Forelimb muscle (tissue), 1 donor: ENCODE data around the gene RERE. TPM values are rescaled to one million over a fixed set of nuclear protein-coding genes. Genes with fewer than 3 reads are reported as not detected.
"Not testable (repeated sequence)": the region's sequence is repeated elsewhere in the genome, so short reads cannot be mapped to it uniquely, and the experiment has no call there.

Experiments used
- DNase-seq: peaks from one replicate; pipeline ENCODE4 v3.0.0-alpha.2; 2013; ENCODE audit warnings: low read depth
- polyA plus RNA-seq: library from polyadenylated mRNA; unstranded; fragments of 120-200 nt; gene quantifications from one replicate; pipeline ENCODE4 v1.2.1, GENCODE V29; 2013; ENCODE audit not compliant: insufficient read length

The RERE gene
- polyA plus RNA-seq, 1 donor, result 72.2 TPM

GRCh38 chr1:8384088-8384487 is 433.4 kb downstream of the RERE start:
- DNase-seq, result no peak

DNA sequence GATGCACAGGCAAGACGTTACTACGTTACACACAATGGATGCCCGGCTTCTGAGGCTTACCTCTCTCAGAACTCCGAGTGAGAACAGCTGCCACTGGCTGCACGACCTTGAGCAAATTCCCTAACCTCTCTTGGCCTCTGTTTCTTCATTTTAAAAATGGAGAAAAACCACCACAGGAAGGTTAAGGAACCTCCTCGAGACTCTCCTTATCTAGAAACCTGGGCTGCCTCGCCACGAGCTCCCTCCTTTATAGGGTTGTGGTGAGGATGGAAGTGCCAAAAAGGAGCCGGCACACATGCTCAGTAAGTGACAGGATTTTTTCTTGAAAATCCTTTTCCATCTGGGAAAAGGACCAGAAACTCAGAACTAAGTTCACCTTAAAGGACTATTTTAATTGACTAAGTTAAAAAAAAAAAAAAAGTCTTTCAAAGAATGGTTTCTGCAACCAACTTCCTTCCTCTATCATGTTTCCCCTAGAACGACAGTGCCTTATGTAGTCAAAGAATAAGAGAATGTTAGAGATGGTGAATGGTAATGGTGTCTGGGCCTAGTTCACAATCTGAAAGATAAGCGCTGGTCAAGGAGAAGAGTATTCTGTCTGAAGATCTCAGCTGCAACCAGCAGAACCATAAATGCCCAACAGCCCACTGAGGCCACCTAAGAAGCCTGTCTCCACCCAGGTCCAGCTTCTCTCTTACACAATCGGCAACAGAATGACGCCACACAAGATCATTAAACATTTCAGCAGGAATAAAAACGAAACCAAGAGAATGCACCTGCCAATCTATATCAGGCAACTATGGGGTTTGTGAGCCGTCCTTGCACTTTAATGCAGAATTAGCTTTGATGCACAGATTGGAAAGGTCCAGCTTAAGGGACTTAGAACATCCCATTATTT is 434.6 kb downstream of the RERE start:
- no peak for DNase-seq

DNA sequence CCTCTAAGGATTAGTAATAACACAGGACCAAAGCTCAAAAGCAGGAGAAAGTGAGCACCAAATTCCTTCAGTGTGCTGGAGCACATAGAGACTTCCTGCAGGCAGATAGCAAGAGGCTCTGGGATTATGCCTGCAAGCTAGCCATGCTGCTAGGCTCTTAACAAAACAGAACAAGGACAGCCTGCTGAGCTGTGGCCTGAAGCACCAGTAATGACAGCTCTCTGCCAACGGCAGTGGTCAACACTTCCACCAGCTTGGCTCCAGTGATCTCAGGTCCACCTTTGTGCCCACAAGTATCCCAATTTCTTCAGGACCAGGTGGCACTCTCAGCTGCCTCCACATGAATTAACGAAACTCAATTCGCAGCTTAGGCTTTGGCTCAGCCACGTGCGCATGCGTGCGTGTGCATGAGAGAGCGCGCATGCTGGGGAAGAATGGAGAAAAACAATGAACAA is 435.4 kb downstream of the RERE start:
- no peak for DNase-seq

- no peak for DNase-seq
Measured at GRCh38 chr1:8381618-8382017, 435.8 kb downstream of the RERE start.

DNA sequence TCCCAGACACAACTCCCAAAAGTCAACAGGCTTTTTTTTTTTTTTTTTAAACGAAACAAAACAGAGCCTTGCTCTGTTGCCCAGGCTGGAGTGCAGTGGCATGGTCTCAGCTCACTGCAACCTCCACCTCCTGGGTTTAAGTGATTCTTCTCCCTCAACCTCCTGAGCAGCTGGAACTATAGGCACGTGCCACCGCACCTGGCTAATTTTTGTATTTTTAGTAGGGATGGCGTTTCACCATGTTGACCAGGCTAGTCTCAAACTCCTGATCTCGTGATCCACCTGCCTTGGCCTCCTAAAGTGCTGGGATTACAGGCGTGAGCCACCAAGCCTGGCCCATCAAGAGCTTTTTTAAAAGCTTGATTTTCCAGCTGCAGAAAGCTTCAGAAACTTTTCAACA is 437.1 kb downstream of the RERE start:
- DNase-seq, result not testable (repeated sequence)

DNA sequence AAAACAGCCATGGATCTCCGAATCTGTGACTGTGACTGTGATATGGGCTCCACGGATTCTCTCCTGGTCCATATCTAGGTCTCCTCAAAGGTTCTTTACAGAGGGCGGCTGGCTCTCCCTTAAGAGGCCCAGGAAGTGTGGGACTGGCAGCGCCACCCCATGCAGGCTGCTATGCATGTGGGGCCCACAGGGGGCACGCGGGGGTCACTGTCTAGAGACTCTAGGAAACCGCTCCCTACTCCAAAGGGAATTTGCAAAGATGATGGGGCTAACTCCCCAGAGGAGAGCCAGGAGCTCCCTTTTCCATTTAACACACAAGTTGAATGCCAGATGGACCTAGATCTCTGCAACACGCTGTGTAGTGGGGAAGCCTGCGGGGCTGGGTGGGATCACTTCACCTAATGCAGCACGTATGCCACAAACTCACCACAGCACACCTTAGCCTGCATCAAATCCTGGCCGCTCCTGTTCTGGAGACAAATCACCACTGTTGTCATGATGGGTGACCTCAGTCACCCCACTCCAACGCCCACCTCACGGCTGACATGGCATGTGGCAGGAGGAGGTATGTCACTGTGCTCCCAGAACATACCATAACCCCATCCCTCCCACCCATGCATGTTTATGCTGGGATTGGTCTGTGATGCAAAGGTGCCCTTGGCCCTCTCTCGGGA is 437.8 kb downstream of the RERE start:
- DNase-seq, result no peak

DNA sequence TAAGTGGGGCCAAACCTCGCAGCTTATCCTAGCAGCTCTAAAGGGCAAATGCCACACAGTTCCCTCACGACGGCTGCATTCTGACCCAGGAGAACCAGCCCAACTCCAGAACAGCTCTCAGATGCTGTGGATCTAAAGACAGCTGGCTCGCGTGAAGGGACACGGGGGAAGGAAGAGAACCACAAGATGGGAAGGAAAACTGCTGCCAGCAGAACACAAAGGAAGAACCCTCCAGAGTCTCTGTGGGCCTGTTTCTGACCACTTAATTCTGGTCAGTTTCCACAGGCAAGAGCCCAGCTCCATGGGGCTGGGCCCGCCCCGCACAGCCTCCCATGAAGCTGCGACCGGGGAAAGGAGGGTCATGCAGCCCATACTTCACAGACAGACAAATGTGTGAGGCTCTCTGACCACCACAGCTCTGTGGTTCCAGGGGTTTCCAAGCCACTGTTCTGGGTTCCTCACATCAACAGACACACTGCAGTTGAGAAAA is 438.4 kb downstream of the RERE start:
- DNase-seq, result no peak

GRCh38 chr1:8378178-8378577 is 439.3 kb downstream of the RERE start:
- DNase-seq, result no peak

DNA sequence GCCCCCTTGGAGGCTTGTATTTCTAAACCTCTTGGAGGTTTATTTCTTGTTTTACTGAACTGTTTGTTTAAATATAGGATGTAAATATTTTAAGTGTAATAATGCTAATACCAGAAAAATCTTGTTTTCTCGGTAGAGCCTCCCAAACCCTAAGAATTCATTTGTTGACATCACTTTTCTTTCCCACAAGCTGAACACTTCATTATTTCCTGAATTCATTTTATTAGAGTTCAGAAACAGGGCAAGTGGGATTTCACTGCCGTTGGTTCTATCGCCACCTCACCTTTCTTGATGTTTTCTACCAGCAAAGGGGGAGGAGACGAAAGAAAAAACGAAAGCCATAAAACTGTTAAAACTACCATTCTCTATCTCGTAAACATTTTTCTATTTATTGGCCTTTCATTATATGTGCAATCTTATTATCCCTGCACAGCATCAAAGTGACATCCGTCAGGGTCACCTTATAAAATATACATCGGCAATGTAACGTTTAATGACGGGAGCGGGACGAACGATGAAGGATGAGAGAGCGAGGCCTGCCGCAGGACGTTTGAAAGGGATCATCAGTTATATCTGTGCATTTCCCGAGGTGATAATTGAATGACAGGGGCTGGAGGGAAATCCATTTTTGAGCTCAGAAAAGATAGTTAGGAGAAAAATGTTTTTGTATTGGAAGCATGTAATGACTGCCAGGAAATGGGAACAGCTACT is 440.0 kb downstream of the RERE start:
- DNase-seq, result no peak

- DNase-seq, result no peak
Measured at GRCh38 chr1:8376358-8376840, 441.0 kb downstream of the RERE start.

DNA sequence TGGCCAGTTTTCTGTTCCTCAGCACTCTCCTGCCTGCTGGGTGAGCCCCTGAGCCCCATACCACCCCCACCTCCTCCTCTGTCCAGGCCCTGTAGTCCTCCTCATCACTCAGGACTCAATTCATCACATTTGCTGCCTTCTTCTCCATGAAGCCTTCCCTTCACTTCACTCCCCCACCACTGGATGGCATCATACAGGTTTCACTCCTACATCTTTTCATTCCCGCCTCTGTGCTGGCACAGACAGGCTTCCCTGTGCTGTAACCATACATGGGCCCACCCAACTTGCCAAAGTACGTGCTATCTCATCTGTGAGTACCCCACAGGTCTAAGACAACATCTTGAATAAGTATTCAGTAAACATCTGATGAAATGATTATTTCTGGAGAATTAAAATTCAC is 442.6 kb downstream of the RERE start:
- DNase-seq, result no peak

- no peak for DNase-seq
Measured at GRCh38 chr1:8374356-8374755, 443.1 kb downstream of the RERE start.

- DNase-seq, result peak; percentile 84
Measured at GRCh38 chr1:8373581-8374241, 443.7 kb downstream of the RERE start.

DNA sequence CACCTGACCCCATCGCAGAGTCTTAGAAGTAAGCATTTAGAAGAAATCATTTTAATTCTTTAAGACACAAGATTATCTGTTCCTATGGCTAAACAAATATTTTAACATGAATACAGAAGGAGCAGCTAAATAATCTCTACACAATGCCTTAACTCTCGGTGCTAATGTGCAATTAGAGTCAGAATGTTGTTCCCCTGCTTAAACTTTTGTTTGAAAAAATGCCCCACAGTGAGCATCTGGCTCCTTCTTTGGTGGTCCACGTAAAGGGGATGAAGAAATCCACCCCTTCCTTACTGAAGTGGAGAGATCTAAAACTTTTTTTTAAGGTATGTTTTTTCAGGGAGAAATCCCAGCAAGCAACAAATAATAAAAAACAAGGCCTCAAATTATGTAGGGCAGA is 444.3 kb downstream of the RERE start:
- DNase-seq, result no peak

- no peak for DNase-seq
Measured at GRCh38 chr1:8371372-8371991, 446.0 kb downstream of the RERE start.

- DNase-seq, result no peak
Measured at GRCh38 chr1:8370905-8371315, 446.5 kb downstream of the RERE start.

DNA sequence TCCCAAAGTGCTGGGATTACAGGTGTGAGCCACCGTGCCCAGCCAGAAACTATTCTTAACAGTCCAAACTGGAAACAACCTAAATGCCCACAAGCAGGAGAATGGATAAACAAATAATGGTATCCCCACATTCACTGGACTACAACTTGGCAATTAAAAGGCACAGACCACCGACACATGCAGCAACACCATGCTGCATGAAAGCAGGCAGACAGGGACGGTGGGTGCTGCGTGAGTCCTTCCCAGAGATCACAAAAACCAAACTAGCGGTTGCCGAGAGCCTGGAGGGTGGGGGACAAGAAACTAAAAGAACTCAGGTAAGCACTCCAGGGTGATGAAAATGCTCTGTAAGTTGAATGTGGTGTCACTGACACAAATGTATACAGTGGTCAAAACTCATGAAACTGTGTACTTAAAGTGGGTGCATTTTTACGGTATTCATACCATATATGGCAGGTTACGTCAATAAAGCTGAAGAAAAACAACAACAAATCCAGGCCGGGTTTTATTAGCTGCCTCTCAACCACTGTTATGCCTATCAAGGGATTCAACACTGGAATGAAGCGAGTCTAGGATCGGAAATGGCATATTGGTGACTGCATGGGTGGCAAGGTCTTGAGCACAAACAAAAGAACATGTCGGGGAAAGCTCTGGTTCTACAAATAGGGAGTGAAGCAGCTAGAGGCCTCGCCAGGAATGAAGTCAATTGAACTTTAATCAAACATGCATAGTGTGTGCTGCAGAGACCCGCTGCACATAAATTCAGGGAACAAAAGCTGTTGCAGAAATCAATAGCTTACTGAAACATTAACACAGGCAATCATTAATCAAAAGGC is 447.2 kb downstream of the RERE start:
- DNase-seq, result no peak

GRCh38 chr1:8368956-8369639 is 448.3 kb downstream of the RERE start:
- no peak for DNase-seq

DNA sequence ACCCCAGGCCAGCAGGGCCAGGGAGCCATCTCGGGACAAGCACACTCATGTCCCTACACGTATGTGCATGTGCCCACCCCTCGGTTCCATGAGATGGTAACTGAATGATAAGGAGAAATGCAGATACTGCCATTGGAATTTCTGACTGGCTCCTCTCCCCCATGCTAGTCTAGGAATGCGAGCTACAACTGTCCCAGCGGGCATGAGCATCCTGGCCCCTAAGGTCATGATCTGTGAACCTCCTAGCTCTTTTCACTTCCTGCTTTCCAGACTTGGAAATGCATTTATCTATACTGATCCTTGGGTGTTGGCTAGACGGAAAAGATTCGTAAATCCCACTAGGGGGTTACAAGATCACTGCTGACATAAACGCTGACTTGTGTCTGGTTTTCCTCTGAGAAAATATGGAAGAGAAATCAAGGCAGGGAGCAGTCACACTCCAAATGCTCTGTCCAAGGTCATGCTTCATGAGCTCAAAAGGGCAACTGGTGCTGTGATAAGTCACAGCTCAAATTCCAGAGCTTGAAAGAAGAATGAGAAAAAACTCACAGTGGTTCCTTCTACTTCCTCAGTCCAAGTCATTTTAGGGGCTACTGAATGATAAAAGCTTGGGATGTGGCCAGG is 449.8 kb downstream of the RERE start:
- no peak for DNase-seq
